ENCODE data around the gene FARSB. TPM values are rescaled to one million over a fixed set of nuclear protein-coding genes. Genes with fewer than 3 reads are reported as not detected.

The FARSB gene
- total and polyA plus RNA-seq, 2 donors (not counting 3 experiments of a cell fraction or from before 2014, with no cell fraction given): 12.7 to 29.4 TPM

DNA sequence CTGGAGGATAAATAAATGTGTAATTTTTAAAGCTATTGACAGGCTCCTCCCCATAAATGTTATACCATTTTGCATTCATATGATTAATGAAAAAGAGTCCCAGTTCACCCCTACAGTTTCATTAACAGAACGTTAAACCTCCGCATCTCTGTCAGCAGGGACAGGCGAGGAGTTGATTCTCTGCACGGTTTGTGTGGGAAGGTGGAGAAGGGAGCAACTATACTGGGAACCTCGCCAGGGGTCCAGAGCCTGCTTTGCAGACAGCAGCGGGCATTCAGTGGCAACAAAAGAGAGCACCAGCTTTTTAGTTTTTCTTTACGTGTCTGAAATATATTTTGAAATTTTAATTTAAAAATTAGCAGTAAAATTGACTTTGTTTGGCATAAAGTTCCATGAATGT is 101.4 kb downstream of the FARSB start:
- no peaks in the 10 kb centered on the region for H3K4me1 ChIP-seq (ENCODE audit: control insufficient read depth, extremely low read depth, insufficient read depth, low read length)
- CTCF ChIA-PET: interaction anchor here (2.4 kb wide), 1 partner anchor 237 kb away, joined by 12 read pairs; no protein-coding TSS in a partner anchor
- FAIRE-seq: no peak

More for the DNA sequence above, 101.4 kb downstream of the FARSB start:
- Histone ChIP-seq H3K36me3 (ENCODE audit: control insufficient read depth in 2 of 2, extremely low read depth in 1 of 2, insufficient read depth in 2 of 2, low read length in 2 of 2) (no peaks in the 10 kb centered on the region), H3K27me3 (ENCODE audit: control insufficient read depth in 2 of 2, insufficient read depth in 2 of 2, low read length in 2 of 2) (peaks cover 0 to 4% of the 10 kb centered on the region in 2 experiments), H3K4me3 (replicated peaks in 1 of 3; ENCODE audit: insufficient read depth in 1 of 3, low read depth in 1 of 3, low read length in 3 of 3) (no peak overlapping the region), H2AFZ (ENCODE audit: low read depth, low read length) (no peak overlapping the region), H3K9me1 (replicated peaks; ENCODE audit: control insufficient read depth, extremely low read depth, insufficient read depth, low read length) (no peaks in the 10 kb centered on the region), H3K4me2 (ENCODE audit: insufficient read depth, low read length) (no peak overlapping the region), H3K79me2 (ENCODE audit: control insufficient read depth, insufficient read depth, low read length) (no peaks in the 10 kb centered on the region), H4K20me1 (replicated peaks; ENCODE audit: control insufficient read depth, extremely low read depth, insufficient read depth, low read length) (no peaks in the 10 kb centered on the region), H3K9me3 (replicated peaks; ENCODE audit: control insufficient read depth, insufficient read depth, low read length) (no peaks in the 10 kb centered on the region), H3K9ac (replicated peaks; ENCODE audit: extremely low read depth, insufficient read depth, low read length) (no peak overlapping the region), H3K27ac (ENCODE audit: insufficient read depth, low read depth, low read length) (no peak overlapping the region)
- no peak for DNase-seq (ENCODE audit: low read depth, low spot score)
- no TSS peak for BruUV-seq (replicated peaks)
- dilution Hi-C loops (cut with MboI; ENCODE audit: extremely low pct_ligation_motif_present, low sequenced_read_pairs) (no loop called here), intact Hi-C loops (cut with micrococcal nuclease) (no loop called here)
- POLR2A ChIA-PET: no interaction called here
- TF ChIP-seq EZH2 (IDR thresholded peaks at IDR 0.05; ENCODE audit: borderline replicate concordance, low read depth, low read length, severe bottlenecking) (no peak), GATA2 (IDR thresholded peaks at IDR 0.05; ENCODE audit: insufficient read depth, insufficient read length, low read depth, low read length) (no peak), JUN (IDR thresholded peaks at IDR 0.05; ENCODE audit: borderline replicate concordance, insufficient read depth, insufficient read length, low read depth) (no peak), POLR2AphosphoS5 (IDR thresholded peaks at IDR 0.05; ENCODE audit: insufficient read depth, low read depth, low read length) (no peak), FOS (IDR thresholded peaks at IDR 0.05; ENCODE audit: borderline replicate concordance, insufficient read depth, low read length) (no peak)
- TF ChIP-seq, protein P1, sequence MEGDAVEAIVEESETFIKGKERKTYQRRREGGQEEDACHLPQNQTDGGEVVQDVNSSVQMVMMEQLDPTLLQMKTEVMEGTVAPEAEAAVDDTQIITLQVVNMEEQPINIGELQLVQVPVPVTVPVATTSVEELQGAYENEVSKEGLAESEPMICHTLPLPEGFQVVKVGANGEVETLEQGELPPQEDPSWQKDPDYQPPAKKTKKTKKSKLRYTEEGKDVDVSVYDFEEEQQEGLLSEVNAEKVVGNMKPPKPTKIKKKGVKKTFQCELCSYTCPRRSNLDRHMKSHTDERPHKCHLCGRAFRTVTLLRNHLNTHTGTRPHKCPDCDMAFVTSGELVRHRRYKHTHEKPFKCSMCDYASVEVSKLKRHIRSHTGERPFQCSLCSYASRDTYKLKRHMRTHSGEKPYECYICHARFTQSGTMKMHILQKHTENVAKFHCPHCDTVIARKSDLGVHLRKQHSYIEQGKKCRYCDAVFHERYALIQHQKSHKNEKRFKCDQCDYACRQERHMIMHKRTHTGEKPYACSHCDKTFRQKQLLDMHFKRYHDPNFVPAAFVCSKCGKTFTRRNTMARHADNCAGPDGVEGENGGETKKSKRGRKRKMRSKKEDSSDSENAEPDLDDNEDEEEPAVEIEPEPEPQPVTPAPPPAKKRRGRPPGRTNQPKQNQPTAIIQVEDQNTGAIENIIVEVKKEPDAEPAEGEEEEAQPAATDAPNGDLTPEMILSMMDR (IDR thresholded peaks at IDR 0.05; ENCODE audit: extremely low read depth in 1 of 2, insufficient read depth in 1 of 2, low read depth in 1 of 2, low read length in 2 of 2): no peak
- TF ChIP-seq, protein P2, sequence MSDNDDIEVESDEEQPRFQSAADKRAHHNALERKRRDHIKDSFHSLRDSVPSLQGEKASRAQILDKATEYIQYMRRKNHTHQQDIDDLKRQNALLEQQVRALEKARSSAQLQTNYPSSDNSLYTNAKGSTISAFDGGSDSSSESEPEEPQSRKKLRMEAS (IDR thresholded peaks at IDR 0.05; ENCODE audit: insufficient read depth, insufficient read length): no peak

Data from endothelial cell of umbilical vein (primary cell).